Astrocyte of the spinal cord (primary cell): ENCODE data around the gene TBC1D1.

ENCODE experiments used
- DNase-seq: peaks from one replicate; pipeline ENCODE4 v3.0.0; 2011; ENCODE audit warnings: low read depth, low spot score
- H3K4me3 ChIP-seq: 2 replicates; pipeline ENCODE4 v1.5.1; 2011; ENCODE audit warnings: low read depth, mild to moderate bottlenecking, low read length, moderate library complexity
- CTCF ChIP-seq: IDR thresholded peaks from 2 replicates; pipeline ENCODE4 v1.5.1; 2012; ENCODE audit warnings: low read depth, mild to moderate bottlenecking, low read length, inconsistent platforms
- in situ Hi-C: cut with HindIII; loops from 2 replicates; pipeline ENCODE4 v1.10.0; 2017; ENCODE audit warnings: low sequenced_read_pairs

The TBC1D1 gene

GRCh38 chr4:37905533-37906169, 14.8 kb downstream of the TBC1D1 start:
- no peak overlapping the region for H3K4me3 ChIP-seq
- in situ Hi-C loops, result no loop called here
- no peak for DNase-seq
- no peak for TF ChIP-seq CTCF

GRCh38 chr4:37908488-37909331, 17.8 kb downstream of the TBC1D1 start:
- in situ Hi-C loops, result no loop called here
- no peak overlapping the region for H3K4me3 ChIP-seq
- peak; percentile 77 for DNase-seq
- no peak for TF ChIP-seq CTCF

DNA sequence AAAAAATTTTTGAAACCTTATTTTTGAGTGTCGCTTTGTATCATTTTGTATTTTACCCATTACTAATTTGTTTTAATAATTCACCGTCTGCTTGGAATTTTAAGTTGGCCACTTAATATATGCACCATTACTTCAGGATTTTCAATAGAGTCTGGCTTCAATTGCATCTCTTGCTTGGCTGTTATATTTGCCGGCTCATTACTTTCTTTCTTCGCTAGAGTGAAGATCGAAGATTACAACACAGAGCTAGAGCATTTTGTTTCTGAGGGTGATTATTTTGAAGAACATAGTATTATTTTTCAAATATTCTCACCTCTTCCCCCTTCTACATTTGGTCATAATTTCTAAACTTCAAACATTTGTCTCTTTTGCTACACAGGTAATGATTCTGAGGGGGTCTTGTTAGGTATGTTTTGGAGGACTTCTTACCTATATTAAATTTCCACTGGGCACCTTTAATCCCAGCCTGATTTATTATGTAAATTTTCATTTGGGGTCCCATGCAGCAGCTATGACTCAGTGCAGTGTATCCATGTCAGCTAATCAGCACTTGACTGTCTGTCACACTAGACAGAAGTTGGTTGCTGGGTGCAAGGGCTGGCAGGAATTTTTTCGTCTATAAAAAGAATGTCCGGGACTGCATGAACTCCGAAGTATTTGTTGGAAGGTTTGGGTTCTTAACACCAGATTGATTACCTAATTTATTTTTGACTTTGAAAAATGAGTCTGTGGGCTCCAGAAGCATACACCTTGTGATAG, 18.6 kb downstream of the TBC1D1 start:
- no peak for TF ChIP-seq CTCF
- H3K4me3 ChIP-seq, result no peak overlapping the region
- in situ Hi-C loops, result no loop called here
- DNase-seq, result no peak

GRCh38 chr4:37910091-37910486, 19.2 kb downstream of the TBC1D1 start:
- no peak for TF ChIP-seq CTCF
- H3K4me3 ChIP-seq, result no peak overlapping the region
- in situ Hi-C loops, result no loop called here
- no peak for DNase-seq

- DNase-seq, result no peak
- no peak overlapping the region for H3K4me3 ChIP-seq
- no peak for TF ChIP-seq CTCF
- in situ Hi-C loops, result no loop called here
These were observed 23.7 kb downstream of the TBC1D1 start for GRCh38 chr4:37914539-37914938.

DNA sequence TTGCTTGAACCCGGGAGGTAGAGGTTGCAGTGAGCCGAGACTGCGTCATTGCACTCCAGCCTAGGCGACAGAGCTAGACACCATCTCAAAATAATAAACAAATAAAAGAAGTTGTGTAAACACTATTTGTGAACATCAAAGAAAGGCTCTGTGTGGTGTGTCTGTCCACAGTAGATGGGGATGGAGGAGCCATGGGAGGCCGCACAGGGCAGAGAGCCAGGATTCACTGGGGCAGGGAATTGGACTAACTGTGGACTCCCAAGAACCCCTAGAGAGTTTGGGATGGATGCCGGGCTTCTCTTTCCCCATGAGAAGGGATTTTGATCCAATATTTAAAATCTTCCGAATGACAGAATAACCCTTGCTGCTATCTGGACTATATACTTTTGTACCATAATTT, 26.5 kb downstream of the TBC1D1 start:
- DNase-seq, result no peak
- no peak for TF ChIP-seq CTCF
- in situ Hi-C loops, result no loop called here

More for the DNA sequence above, 26.5 kb downstream of the TBC1D1 start:
- H3K4me3 ChIP-seq, result no peak overlapping the region
